Activated CD4-positive, alpha-beta T cell treated with anti-CD3 and anti-CD28 coated beads, Interleukin-2, amount 10 ng/mL, durations not matched to agents 24 days and 14 days (primary cell): ENCODE data around the gene BLVRB. TPM values are rescaled to one million over a fixed set of nuclear protein-coding genes. Genes with fewer than 3 reads are reported as not detected.

Experiments
- DNase-seq: peaks from one replicate; pipeline ENCODE4 v3.0.0; 2022
- H3K27ac Mint-ChIP-seq: one replicate; pipeline ENCODE4 v1.8.0; 2022; ENCODE audit warnings: mild to moderate bottlenecking, mixed read lengths
- H3K27me3 Mint-ChIP-seq: one replicate; pipeline ENCODE4 v1.8.0; 2022; ENCODE audit warnings: mixed read lengths
- H3K36me3 Mint-ChIP-seq: one replicate; pipeline ENCODE4 v1.8.0; 2022; ENCODE audit warnings: low read depth, mild to moderate bottlenecking, mixed read lengths
- H3K4me1 Mint-ChIP-seq: one replicate; pipeline ENCODE4 v1.8.0; 2021; ENCODE audit warnings: mixed read lengths
- H3K4me3 Mint-ChIP-seq: one replicate; pipeline ENCODE4 v1.8.0; 2022; ENCODE audit warnings: mild to moderate bottlenecking, moderate library complexity, mixed read lengths
- H3K9me3 Mint-ChIP-seq: one replicate; pipeline ENCODE4 v1.8.0; 2021; ENCODE audit warnings: mixed read lengths
- intact Hi-C: fragments of 100-400 bp; cut with micrococcal nuclease; formaldehyde crosslinking; loops from one replicate; pipeline ENCODE4 v1.15.1; 2023
- total RNA-seq: library from RNA; stranded (reverse); gene quantifications from 2 replicates; pipeline ENCODE4 v1.2.3, GENCODE V29; 2022

BLVRB gene
- total RNA-seq, 1 donor from 2014 or later = 10.6 TPM

- intact Hi-C loops = no loop called here
- H3K27ac Mint-ChIP-seq = peak overlapping the region; percentile 38
- no peak for DNase-seq
- H3K36me3 Mint-ChIP-seq = peaks cover 2% of the 10 kb centered on the region
- no peaks in the 10 kb centered on the region for H3K9me3 Mint-ChIP-seq
- no peaks in the 10 kb centered on the region for H3K27me3 Mint-ChIP-seq
- no peaks in the 10 kb centered on the region for H3K4me1 Mint-ChIP-seq
- H3K4me3 Mint-ChIP-seq = no peak overlapping the region
These were observed 13.5 kb downstream of the BLVRB start for GRCh38 chr19:40452016-40452415.

GRCh38 chr19:40450664-40451063, 14.9 kb downstream of the BLVRB start:
- Mint-ChIP-seq H3K4me3 (no peak overlapping the region), H3K9me3 (no peaks in the 10 kb centered on the region), H3K27ac (no peak overlapping the region), H3K4me1 (no peaks in the 10 kb centered on the region), H3K36me3 (peaks cover 2% of the 10 kb centered on the region), H3K27me3 (no peaks in the 10 kb centered on the region)
- DNase-seq = no peak
- intact Hi-C loops = no loop called here

GRCh38 chr19:40449506-40449905, 16.0 kb downstream of the BLVRB start:
- H3K27ac Mint-ChIP-seq = no peak overlapping the region
- intact Hi-C loops = no loop called here
- H3K4me3 Mint-ChIP-seq = no peak overlapping the region
- DNase-seq = no peak
- H3K27me3 Mint-ChIP-seq = no peaks in the 10 kb centered on the region
- no peaks in the 10 kb centered on the region for H3K9me3 Mint-ChIP-seq
- peaks cover 2% of the 10 kb centered on the region for H3K36me3 Mint-ChIP-seq
- no peaks in the 10 kb centered on the region for H3K4me1 Mint-ChIP-seq

- peaks cover 7% of the 10 kb centered on the region for H3K36me3 Mint-ChIP-seq
- DNase-seq = no peak
- intact Hi-C loops = no loop called here
- H3K4me1 Mint-ChIP-seq = peaks cover 14% of the 10 kb centered on the region
- no peak overlapping the region for H3K27ac Mint-ChIP-seq
- peak overlapping the region; percentile 64 for H3K4me3 Mint-ChIP-seq
- no peaks in the 10 kb centered on the region for H3K9me3 Mint-ChIP-seq
- no peaks in the 10 kb centered on the region for H3K27me3 Mint-ChIP-seq
These were observed 19.2 kb downstream of the BLVRB start for GRCh38 chr19:40446263-40446784.

- intact Hi-C loops = no loop called here
- no peak for DNase-seq
- Mint-ChIP-seq H3K4me1 (peaks cover 14% of the 10 kb centered on the region), H3K9me3 (no peaks in the 10 kb centered on the region), H3K4me3 (peak overlapping the region; percentile 49), H3K36me3 (peaks cover 12% of the 10 kb centered on the region), H3K27ac (no peak overlapping the region), H3K27me3 (no peaks in the 10 kb centered on the region)
These were observed 19.7 kb downstream of the BLVRB start for GRCh38 chr19:40445780-40446262.

- peaks cover 14% of the 10 kb centered on the region for H3K36me3 Mint-ChIP-seq
- intact Hi-C loops = loop anchor here (1.0 to 5.0 kb wide), 5 partner anchors 20 to 473 kb away; partner anchors contain the start of genes ACTMAP, AKT2, BLVRB and PSMC4
- H3K4me1 Mint-ChIP-seq = peaks cover 14% of the 10 kb centered on the region
- H3K27ac Mint-ChIP-seq = peak overlapping the region; percentile 96
- H3K27me3 Mint-ChIP-seq = no peaks in the 10 kb centered on the region
- no peaks in the 10 kb centered on the region for H3K9me3 Mint-ChIP-seq
- DNase-seq = no peak
- peak overlapping the region; percentile 98 for H3K4me3 Mint-ChIP-seq
These were observed 20.7 kb downstream of the BLVRB start for GRCh38 chr19:40444825-40445312.

GRCh38 chr19:40444000-40444824, 21.3 kb downstream of the BLVRB start, which contains the start of gene SERTAD3:
Gene SERTAD3 (minus strand): TSS chr19:40444335. CDS start chr19:40442080, 2,255 bp downstream.
- Mint-ChIP-seq H3K27me3 (no peaks in the 10 kb centered on the region), H3K36me3 (peaks cover 12% of the 10 kb centered on the region), H3K4me3 (peak within 1 kb of the TSS; percentile 98), H3K9me3 (no peaks in the 10 kb centered on the region), H3K27ac (peak within 1 kb of the TSS; percentile 96), H3K4me1 (peaks cover 14% of the 10 kb centered on the region)
- intact Hi-C loops = loop anchor here (1.0 to 5.0 kb wide), 10 partner anchors 11 to 472 kb away; partner anchors contain the start of genes ACTMAP, AKT2, BLVRB and C19orf47
- DNase-seq = peak; percentile 99

GRCh38 chr19:40443131-40443999, 22.2 kb downstream of the BLVRB start:
- peaks cover 14% of the 10 kb centered on the region for H3K4me1 Mint-ChIP-seq
- peaks cover 12% of the 10 kb centered on the region for H3K36me3 Mint-ChIP-seq
- intact Hi-C loops = loop anchor here (1.0 to 5.0 kb wide), 7 partner anchors 10 to 471 kb away; partner anchors contain the start of genes ACTMAP, C19orf47, COQ8B and PLD3
- H3K9me3 Mint-ChIP-seq = no peaks in the 10 kb centered on the region
- DNase-seq = peak; percentile 100
- peak overlapping the region; percentile 96 for H3K27ac Mint-ChIP-seq
- H3K4me3 Mint-ChIP-seq = peak overlapping the region; percentile 98
- no peaks in the 10 kb centered on the region for H3K27me3 Mint-ChIP-seq

- peaks cover 12% of the 10 kb centered on the region for H3K36me3 Mint-ChIP-seq
- no peak for DNase-seq
- peaks cover 14% of the 10 kb centered on the region for H3K4me1 Mint-ChIP-seq
- H3K27me3 Mint-ChIP-seq = no peaks in the 10 kb centered on the region
- peak overlapping the region; percentile 92 for H3K27ac Mint-ChIP-seq
- H3K9me3 Mint-ChIP-seq = no peaks in the 10 kb centered on the region
- H3K4me3 Mint-ChIP-seq = peak overlapping the region; percentile 98
- intact Hi-C loops = loop anchor here (1.0 to 5.0 kb wide), 7 partner anchors 9 to 470 kb away; partner anchors contain the start of genes ACTMAP, C19orf47, COQ8B and PLD3
These were observed 23.0 kb downstream of the BLVRB start for GRCh38 chr19:40442328-40443130.

- Mint-ChIP-seq H3K4me3 (peak overlapping the region; percentile 98), H3K36me3 (peaks cover 12% of the 10 kb centered on the region), H3K27ac (no peak overlapping the region), H3K27me3 (no peaks in the 10 kb centered on the region), H3K4me1 (peaks cover 14% of the 10 kb centered on the region), H3K9me3 (no peaks in the 10 kb centered on the region)
- intact Hi-C loops = loop anchor here (2.0 to 5.0 kb wide), 3 partner anchors 93 to 469 kb away; partner anchors contain the start of genes ACTMAP, C19orf47, PLD3 and PSMC4
- DNase-seq = no peak
These were observed 23.8 kb downstream of the BLVRB start for GRCh38 chr19:40441719-40442253.

GRCh38 chr19:40438284-40438683, 27.3 kb downstream of the BLVRB start:
- H3K4me1 Mint-ChIP-seq = peaks cover 15% of the 10 kb centered on the region
- no peaks in the 10 kb centered on the region for H3K9me3 Mint-ChIP-seq
- no peak for DNase-seq
- intact Hi-C loops = no loop called here
- H3K36me3 Mint-ChIP-seq = peaks cover 11% of the 10 kb centered on the region
- H3K4me3 Mint-ChIP-seq = no peak overlapping the region
- H3K27me3 Mint-ChIP-seq = no peaks in the 10 kb centered on the region
- no peak overlapping the region for H3K27ac Mint-ChIP-seq
